Head of caudate nucleus (tissue), 42 donors: Measurements from ENCODE around the gene TUBE1.
"Not testable (repeated sequence)": the region's sequence is repeated elsewhere in the genome, so short reads cannot be mapped to it uniquely, and the experiment has no call there.

Experiments
- DNase-seq, 42 donors: peaks; one replicate each; pipeline versions ENCODE4 v3.0.0 to v3.0.0-alpha.2; 2020 to 2021; ENCODE audit warnings: mixed read lengths in 7 of 42
- intact Hi-C: fragments of 100-400 bp; cut with DNase I; formaldehyde crosslinking; loops from one replicate; pipeline ENCODE4 v1.15.0; 2022

Gene TUBE1

GRCh38 chr6:112066606-112067005, 20.7 kb downstream of the TUBE1 start:
- no peak for DNase-seq
- intact Hi-C loops: no loop called here

- intact Hi-C loops: no loop called here
- no peak for DNase-seq
Measured at GRCh38 chr6:112065426-112065986, 21.8 kb downstream of the TUBE1 start.

- intact Hi-C loops: no loop called here
- DNase-seq: no peak
Measured at GRCh38 chr6:112062966-112063365, 24.3 kb downstream of the TUBE1 start.

- intact Hi-C loops: no loop called here
- no peak for DNase-seq
Measured at GRCh38 chr6:112061605-112062004, 25.7 kb downstream of the TUBE1 start.

GRCh38 chr6:112058243-112059032, 28.8 kb downstream of the TUBE1 start:
- no peak for DNase-seq
- intact Hi-C loops: no loop called here

- DNase-seq: no peak
- intact Hi-C loops: no loop called here
Measured at GRCh38 chr6:112054555-112055190, 32.6 kb downstream of the TUBE1 start.

GRCh38 chr6:112054001-112054400, 33.3 kb downstream of the TUBE1 start, which contains the start of gene CCN6:
Gene CCN6 (plus strand): TSS chr6:112054104. CDS start chr6:112054358, 254 bp downstream.
- DNase-seq: peak in 10 of 42 donors; percentile 19 to 55 (median 38)
- intact Hi-C loops: no loop called here

- intact Hi-C loops, DNase-seq: not testable (repeated sequence)
Measured at GRCh38 chr6:112051251-112051740, 36.0 kb downstream of the TUBE1 start.

GRCh38 chr6:112050429-112050828, 36.9 kb downstream of the TUBE1 start:
- intact Hi-C loops: no loop called here
- no peak for DNase-seq

- DNase-seq: no peak
- intact Hi-C loops: no loop called here
Measured at GRCh38 chr6:112049996-112050395, 37.3 kb downstream of the TUBE1 start.

GRCh38 chr6:112049026-112049799, 38.1 kb downstream of the TUBE1 start:
- intact Hi-C loops: no loop called here
- DNase-seq: peak in 5 of 42 donors; percentile 23 to 51 (median 46)

- intact Hi-C loops, DNase-seq: not testable (repeated sequence)
Measured at GRCh38 chr6:112047523-112047922, 39.8 kb downstream of the TUBE1 start.

GRCh38 chr6:112044856-112045255, 42.4 kb downstream of the TUBE1 start:
- intact Hi-C loops: loop anchor here (5.0 kb wide), 1 partner anchor 333 kb away; no protein-coding TSS in a partner anchor
- DNase-seq: peak in 1 of 42 donors; percentile 11

- intact Hi-C loops: loop anchor here (5.0 kb wide), 1 partner anchor 332 kb away; no protein-coding TSS in a partner anchor
- DNase-seq: peak in 1 of 42 donors; percentile 44
Measured at GRCh38 chr6:112044196-112044595, 43.1 kb downstream of the TUBE1 start.

- DNase-seq: peak; percentile 86 to 97 (median 93)
- intact Hi-C loops: loop anchor here (5.0 kb wide), 1 partner anchor 331 kb away; no protein-coding TSS in a partner anchor
Measured at GRCh38 chr6:112043032-112044007, 44.0 kb downstream of the TUBE1 start.

GRCh38 chr6:112041535-112041934, 45.7 kb downstream of the TUBE1 start:
- no peak for DNase-seq
- intact Hi-C loops: loop anchor here (5.0 kb wide), 1 partner anchor 329 kb away; no protein-coding TSS in a partner anchor

- no peak for DNase-seq
- intact Hi-C loops: loop anchor here (5.0 kb wide), 1 partner anchor 329 kb away; no protein-coding TSS in a partner anchor
Measured at GRCh38 chr6:112040956-112041355, 46.3 kb downstream of the TUBE1 start.

GRCh38 chr6:112039431-112039770, 47.9 kb downstream of the TUBE1 start:
- intact Hi-C loops: no loop called here
- DNase-seq: no peak
